BJ (cell line): ENCODE results near the gene TTC7B. TPM values are rescaled to one million over a fixed set of nuclear protein-coding genes. Genes with fewer than 3 reads are reported as not detected.

Source experiments
- CTCF ChIA-PET: fragments of 350-600 bp; formaldehyde crosslinking; extraction: SDS; loops from one replicate; lab custom pipeline; 2021; ENCODE audit warnings: antibody characterized with exemption, inconsistent platforms; lab: Yijun Ruan, JAX
- POLR2A ChIA-PET: fragments of 300-600 bp; sonication (Branson Sonifier 250); formaldehyde crosslinking; extraction: SDS; loops from one replicate; lab custom pipeline; 2021; ENCODE audit warnings: antibody characterized with exemption; lab: Charles Lee
- DNase-seq: peaks from one replicate; pipeline ENCODE4 v3.0.0-alpha.2; 2011; ENCODE audit warnings: low read depth
- H3K27me3 ChIP-seq: 2 replicates; pipeline ENCODE4 v1.6.0; 2011; ENCODE audit warnings: low read length; ENCODE audit not compliant: control insufficient read depth, insufficient read depth
- H3K36me3 ChIP-seq: 2 replicates; pipeline ENCODE4 v1.5.1; 2011; ENCODE audit warnings: low read length; ENCODE audit not compliant: control insufficient read depth, insufficient read depth
- H3K4me3 ChIP-seq: 2 replicates; pipeline ENCODE4 v1.5.1; 2011; ENCODE audit warnings: low read depth, mild to moderate bottlenecking, control low read depth, low read length
- CTCF ChIP-seq: IDR thresholded peaks from 2 replicates; pipeline ENCODE4 v1.5.1; 2011; ENCODE audit warnings: low read depth, mild to moderate bottlenecking, control low read depth, inconsistent platforms, low read length, moderate library complexity; ENCODE audit not compliant: insufficient read depth
- polyA plus RNA-seq: library from polyadenylated mRNA; depleted of rRNA; stranded (reverse); fragments of >200 nt; gene quantifications from 2 replicates; pipeline ENCODE4 v1.2.3, GENCODE V29; 2011

Gene TTC7B
- polyA plus RNA-seq, 1 experiment, result 46.9 TPM

- DNase-seq, result no peak
- POLR2A ChIA-PET, result no interaction called here
- CTCF ChIA-PET, result interaction anchor here (0.6 kb wide), 1 partner anchor 25 kb away, joined by 3 read pairs; no protein-coding TSS in a partner anchor
- H3K27me3 ChIP-seq, result no peaks in the 10 kb centered on the region
- no peaks in the 10 kb centered on the region for H3K36me3 ChIP-seq
- H3K4me3 ChIP-seq, result no peak overlapping the region
- TF ChIP-seq CTCF, result no peak
These were observed 62.7 kb downstream of the TTC7B start for GRCh38 chr14:90753456-90754005.

- no peak for TF ChIP-seq CTCF
- CTCF ChIA-PET, result no interaction called here
- Histone ChIP-seq H3K27me3 (no peaks in the 10 kb centered on the region), H3K36me3 (no peaks in the 10 kb centered on the region), H3K4me3 (no peak overlapping the region)
- POLR2A ChIA-PET, result no interaction called here
- DNase-seq, result no peak
These were observed 65.5 kb downstream of the TTC7B start for GRCh38 chr14:90750701-90751100.

- ChIA-PET POLR2A (no interaction called here), CTCF (no interaction called here)
- DNase-seq, result no peak
These were observed 66.0 kb downstream of the TTC7B start for GRCh38 chr14:90750191-90750590.

DNA sequence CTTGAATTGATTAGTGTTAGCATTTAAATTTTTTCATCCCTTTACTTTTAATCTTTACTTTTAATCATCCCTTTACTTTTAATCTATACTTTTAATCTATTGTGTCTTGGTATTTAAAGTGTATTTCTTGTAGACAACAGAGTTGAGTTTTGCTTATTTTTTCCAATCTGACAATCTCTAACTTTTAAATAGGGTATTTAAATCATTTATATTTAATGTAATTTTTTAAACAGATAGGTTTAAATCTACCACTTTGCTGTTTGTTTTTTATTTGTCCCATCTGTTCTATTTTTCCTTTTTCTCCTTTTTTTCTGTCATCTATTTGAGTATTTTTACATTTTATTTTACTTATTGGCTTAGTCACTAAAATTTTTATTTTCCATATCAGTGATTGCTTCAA lies 68.3 kb downstream of the TTC7B start:
- no peak for TF ChIP-seq CTCF
- Histone ChIP-seq H3K27me3 (no peaks in the 10 kb centered on the region), H3K36me3 (no peaks in the 10 kb centered on the region), H3K4me3 (no peak overlapping the region)
- no peak for DNase-seq
- ChIA-PET CTCF (interaction anchor here (0.6 kb wide), 1 partner anchor 11 kb away, joined by 3 read pairs; no protein-coding TSS in a partner anchor), POLR2A (no interaction called here)

More at GRCh38 chr14:90750191-90750590, 66.0 kb downstream of the TTC7B start:
- no peaks in the 10 kb centered on the region for H3K27me3 ChIP-seq
- no peak for TF ChIP-seq CTCF
- H3K36me3 ChIP-seq, result no peaks in the 10 kb centered on the region
- H3K4me3 ChIP-seq, result no peak overlapping the region

GRCh38 chr14:90743826-90744225 lies 72.4 kb downstream of the TTC7B start:
- H3K36me3 ChIP-seq, result no peaks in the 10 kb centered on the region
- H3K27me3 ChIP-seq, result no peaks in the 10 kb centered on the region
- CTCF ChIA-PET, result interaction anchor here (1.2 to 1.5 kb wide), 2 partner anchors 10 to 15 kb away, joined by 4 to 7 read pairs; no protein-coding TSS in a partner anchor
- TF ChIP-seq CTCF, result no peak
- no peak overlapping the region for H3K4me3 ChIP-seq
- no peak for DNase-seq
- POLR2A ChIA-PET, result interaction anchor here (0.6 to 0.7 kb wide), 2 partner anchors 35 to 1353 kb away, joined by 6 read pairs; no protein-coding TSS in a partner anchor
